ENCODE data around the gene HSPA9. TPM values are rescaled to one million over a fixed set of nuclear protein-coding genes. Genes with fewer than 3 reads are reported as not detected.

HSPA9 gene
- total RNA-seq (100 to 1,000 TPM; 150 to 194 TPM), polyA plus RNA-seq (100 to 1,000 TPM in 1 of 2 donors, 10 to 100 TPM in 1; 77.8 to 143 TPM)
- long read RNA-seq, donor 1, full-length matches to known transcripts: 43 of 63 reads
- long read RNA-seq, donor 1, partial matches to known transcripts: 20 of 63 reads
- long read RNA-seq, donor 1, other reads (novel, unspliced or antisense): 0 of 63 reads
- long read RNA-seq, donor 2, full-length matches to known transcripts: 16 of 22 reads
- long read RNA-seq, donor 2, partial matches to known transcripts: 6 of 22 reads
- long read RNA-seq, donor 2, other reads (novel, unspliced or antisense): 0 of 22 reads
- long read RNA-seq, donor 3, full-length matches to known transcripts: 19 of 31 reads
- long read RNA-seq, donor 3, partial matches to known transcripts: 12 of 31 reads
- long read RNA-seq, donor 3, other reads (novel, unspliced or antisense): 0 of 31 reads
- long read RNA-seq, donor 4, full-length matches to known transcripts: 10 of 17 reads
- long read RNA-seq, donor 4, partial matches to known transcripts: 7 of 17 reads
- long read RNA-seq, donor 4, other reads (novel, unspliced or antisense): 0 of 17 reads
- long read RNA-seq, donor 5, full-length matches to known transcripts: 44 of 84 reads
- long read RNA-seq, donor 5, partial matches to known transcripts: 40 of 84 reads
- long read RNA-seq, donor 5, other reads (novel, unspliced or antisense): 0 of 84 reads

GRCh38 chr5:138575194-138576015 lies at the start of gene HSPA9:
TSS of gene HSPA9 (minus strand) at chr5:138575401. CDS start at chr5:138575318, 83 bp downstream.
- no peaks in the 10 kb centered on the region for H3K27me3 ChIP-seq (ENCODE audit: control insufficient read depth in 3 of 3, insufficient read depth in 3 of 3, low read length in 2 of 3)
- peak within 1 kb of the TSS; percentile 96 to 98 for H3K27ac ChIP-seq (ENCODE audit: low read depth in 1 of 2, low read length in 1 of 2)
- no peak for TF ChIP-seq CTCF (IDR thresholded peaks at IDR 0.05; ENCODE audit: control extremely low read depth, extremely low read depth)
- peaks cover 0 to 11% (median 4%) of the 10 kb centered on the region in 5 donors for H3K4me1 ChIP-seq (ENCODE audit: control insufficient read depth in 5 of 5, insufficient read depth in 5 of 5, low read length in 5 of 5)
- H3K9ac ChIP-seq (ENCODE audit: insufficient read depth in 1 of 2, low read length in 2 of 2): peak within 1 kb of the TSS; percentile 96 to 100
- H3K4me3 ChIP-seq: peak within 1 kb of the TSS; percentile 80
- peak; percentile 92 for ATAC-seq (ENCODE audit: insufficient read depth, low FRiP score)
- peaks cover 18 to 28% (median 20%) of the 10 kb centered on the region in 4 donors for H3K36me3 ChIP-seq (ENCODE audit: control insufficient read depth in 4 of 4, insufficient read depth in 4 of 4, low read length in 4 of 4)
- 0% methylated on average over 72 to 73 of the region's 73 CpGs for WGBS, 2 donors
- DNase-seq: peak; percentile 99 to 100 (median 100)
- no peaks in the 10 kb centered on the region for H3K9me3 ChIP-seq (ENCODE audit: control insufficient read depth in 4 of 4, insufficient read depth in 3 of 4, low read length in 3 of 4)

GRCh38 chr5:138623053-138623452 lies 47.9 kb upstream of the HSPA9 start:
- peaks cover 0 to 4% (median 0%) of the 10 kb centered on the region in 5 donors for H3K4me1 ChIP-seq (ENCODE audit: control insufficient read depth in 5 of 5, insufficient read depth in 5 of 5, low read length in 5 of 5)
- DNase-seq (no peak), ATAC-seq (ENCODE audit: insufficient read depth, low FRiP score) (peak; percentile 27)
- H3K27ac ChIP-seq (ENCODE audit: low read depth in 1 of 2, low read length in 1 of 2): no peak overlapping the region
- 68 to 78% methylated on average over 4 of the region's 4 CpGs for WGBS, 2 donors
- H3K36me3 ChIP-seq (ENCODE audit: control insufficient read depth in 4 of 4, insufficient read depth in 4 of 4, low read length in 4 of 4): no peaks in the 10 kb centered on the region
- no peak overlapping the region for H3K9ac ChIP-seq (ENCODE audit: insufficient read depth in 1 of 2, low read length in 2 of 2)
- no peaks in the 10 kb centered on the region for H3K9me3 ChIP-seq (ENCODE audit: control insufficient read depth in 4 of 4, insufficient read depth in 3 of 4, low read length in 3 of 4)
- H3K27me3 ChIP-seq (ENCODE audit: control insufficient read depth in 3 of 3, insufficient read depth in 3 of 3, low read length in 2 of 3): no peaks in the 10 kb centered on the region
- H3K4me3 ChIP-seq: no peak overlapping the region
- TF ChIP-seq CTCF (IDR thresholded peaks at IDR 0.05; ENCODE audit: control extremely low read depth, extremely low read depth): no peak

GRCh38 chr5:138622051-138622450 lies 46.9 kb upstream of the HSPA9 start:
- ATAC-seq (ENCODE audit: insufficient read depth, low FRiP score) (no peak), DNase-seq (no peak)
- Histone ChIP-seq H3K4me3 (no peak overlapping the region), H3K36me3 (ENCODE audit: control insufficient read depth in 4 of 4, insufficient read depth in 4 of 4, low read length in 4 of 4) (no peaks in the 10 kb centered on the region), H3K27ac (ENCODE audit: low read depth in 1 of 2, low read length in 1 of 2) (no peak overlapping the region), H3K9ac (ENCODE audit: insufficient read depth in 1 of 2, low read length in 2 of 2) (no peak overlapping the region), H3K27me3 (ENCODE audit: control insufficient read depth in 3 of 3, insufficient read depth in 3 of 3, low read length in 2 of 3) (no peaks in the 10 kb centered on the region), H3K9me3 (ENCODE audit: control insufficient read depth in 4 of 4, insufficient read depth in 3 of 4, low read length in 3 of 4) (no peaks in the 10 kb centered on the region), H3K4me1 (ENCODE audit: control insufficient read depth in 5 of 5, insufficient read depth in 5 of 5, low read length in 5 of 5) (peaks cover 0 to 4% (median 0%) of the 10 kb centered on the region in 5 donors)
- no peak for TF ChIP-seq CTCF (IDR thresholded peaks at IDR 0.05; ENCODE audit: control extremely low read depth, extremely low read depth)
- 92 to 95% methylated on average over 4 of the region's 4 CpGs for WGBS, 2 donors

Data from lung (tissue), 16 donors.